ENCODE results near the gene FOXD4L6.
"Not testable (repeated sequence)": the region's sequence is repeated elsewhere in the genome, so short reads cannot be mapped to it uniquely, and the experiment has no call there.

FOXD4L6 gene
- total RNA-seq, result 0 reads per million in 4 donors

DNA sequence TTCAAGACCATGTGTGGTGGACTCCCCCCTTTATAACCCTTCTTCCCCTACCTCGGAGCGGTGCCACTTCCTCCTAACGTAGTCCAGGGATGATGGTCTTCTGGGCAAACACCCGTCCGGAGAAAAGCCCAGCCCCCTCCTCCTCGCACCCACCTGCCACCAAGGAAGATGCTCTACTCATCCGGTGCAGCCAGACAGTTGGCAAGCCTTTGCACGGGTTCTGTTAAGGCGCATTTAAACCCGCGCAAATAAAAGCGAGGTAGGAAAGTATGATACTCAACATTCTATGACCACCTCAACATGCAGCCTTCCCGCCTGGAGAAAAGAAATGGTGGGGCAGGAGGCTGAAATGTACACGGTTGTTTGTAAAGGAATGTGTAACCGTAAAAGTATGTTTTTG, at the start of gene FOXD4L6:
FOXD4L6 (minus strand) TSS at position 101 of the 400 bp plus-strand sequence. CDS start 298 bp downstream, outside the sequence.
- not testable (repeated sequence) for DNase-seq

DNA sequence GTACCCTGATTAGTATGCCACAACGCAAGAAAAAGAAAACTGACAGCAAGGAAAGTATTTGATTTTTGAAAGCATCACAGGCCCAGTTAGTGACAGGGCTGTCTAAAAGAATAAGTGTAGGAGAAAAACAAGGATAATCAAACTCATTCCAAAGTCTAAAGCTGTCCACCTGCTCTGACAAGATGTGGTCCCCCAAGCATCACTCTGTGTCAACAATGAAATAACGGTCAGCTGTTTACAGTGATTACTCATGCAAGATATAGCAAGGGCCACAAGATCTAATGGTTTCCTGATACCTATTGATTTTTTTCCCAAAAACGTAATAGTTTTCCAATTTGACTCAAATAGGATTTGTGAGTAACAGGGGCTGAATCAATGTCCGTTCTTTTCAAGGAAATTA, 46.5 kb upstream of the FOXD4L6 start:
- not testable (repeated sequence) for DNase-seq

DNA sequence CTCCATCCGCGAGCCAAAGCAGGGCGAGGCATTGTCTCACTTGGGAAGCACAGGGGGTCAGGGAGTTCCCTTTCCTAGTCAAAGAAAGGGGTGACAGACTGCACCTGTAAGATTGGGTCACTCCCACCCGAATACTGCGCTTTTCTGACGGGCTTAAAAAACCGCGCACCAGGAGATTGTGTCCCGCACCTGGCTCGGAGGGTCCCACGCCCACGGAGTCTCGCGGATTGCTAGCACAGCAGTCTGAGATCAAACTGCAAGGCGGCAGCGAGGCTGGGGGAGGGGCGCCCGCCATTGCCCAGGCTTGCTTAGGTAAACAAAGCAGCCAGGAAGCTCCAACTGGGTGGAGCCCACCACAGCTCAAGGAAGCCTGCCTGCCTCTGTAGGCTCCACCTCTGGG, 21.6 kb upstream of the FOXD4L6 start:
- not testable (repeated sequence) for DNase-seq

DNA sequence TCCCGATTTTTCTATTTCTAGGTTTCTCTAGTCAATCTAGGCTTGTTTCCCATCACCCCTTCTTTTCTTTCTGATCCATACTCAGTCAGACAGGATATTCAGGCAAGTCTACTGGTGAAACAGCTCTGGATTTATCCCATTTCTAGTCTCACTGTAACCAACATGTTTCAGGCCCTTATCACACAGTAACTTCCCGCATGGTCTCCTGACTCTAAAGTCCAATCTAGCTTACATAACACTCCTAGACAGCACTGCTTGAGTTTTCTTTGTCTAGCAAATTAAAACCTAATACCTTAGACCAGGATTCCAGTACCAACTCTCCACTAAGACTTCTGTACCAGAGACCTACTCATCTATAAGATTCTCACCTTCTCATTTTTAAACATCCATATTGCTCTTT, 13.4 kb upstream of the FOXD4L6 start:
- not testable (repeated sequence) for DNase-seq

DNA sequence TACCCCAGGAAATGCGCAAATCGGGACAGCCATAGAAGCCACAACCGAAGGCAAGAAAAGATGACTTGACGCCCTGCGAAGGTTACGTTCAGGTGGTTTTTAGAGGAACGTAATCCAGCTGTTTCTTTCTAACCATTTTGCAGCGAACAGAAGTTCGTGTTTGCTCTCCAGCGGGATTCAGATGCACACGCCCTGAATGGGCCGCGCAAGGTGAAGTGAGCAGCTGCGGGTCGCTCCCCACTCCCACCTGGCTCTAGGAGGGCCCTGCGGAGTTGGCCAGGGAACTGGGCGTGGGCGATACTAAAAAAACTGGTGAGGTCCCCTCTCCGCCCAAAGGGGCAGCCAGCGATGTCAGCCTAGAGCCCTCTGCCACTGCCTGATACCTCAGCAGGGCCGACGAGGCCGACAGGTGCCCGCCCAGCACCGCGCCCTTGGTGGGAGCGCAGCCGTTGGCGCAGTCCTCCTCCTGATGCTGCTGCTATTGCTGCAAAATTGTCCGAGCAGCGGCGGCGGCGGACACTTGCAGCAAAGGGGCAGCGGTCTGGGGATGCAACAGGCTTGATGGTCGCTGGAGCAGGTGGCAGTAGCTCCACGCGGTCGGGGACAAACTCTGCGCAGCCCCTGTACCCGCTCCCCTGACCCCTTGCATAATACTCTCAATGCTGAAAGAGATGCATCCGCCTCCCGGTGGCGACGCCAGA, 1.6 kb downstream of the FOXD4L6 start:
- DNase-seq, result not testable (repeated sequence)

DNA sequence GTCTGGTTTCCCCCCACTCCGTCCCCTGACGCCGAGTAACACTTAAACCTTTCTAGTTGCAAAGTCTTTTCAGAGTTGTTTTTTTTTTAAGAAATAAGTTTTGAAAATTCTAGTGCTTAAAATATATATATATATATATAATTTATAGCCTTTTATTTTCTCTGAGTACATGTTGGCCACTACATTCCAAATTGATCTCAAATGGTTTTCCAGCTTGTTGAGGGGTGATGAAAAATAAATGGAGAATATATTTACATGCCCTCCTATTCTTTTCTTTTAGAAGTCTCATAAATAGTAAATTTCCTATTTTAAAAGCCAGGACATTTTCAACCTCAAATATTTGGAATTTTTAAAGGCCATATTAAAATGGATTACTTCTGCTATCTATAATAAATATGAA, 2.5 kb downstream of the FOXD4L6 start:
- not testable (repeated sequence) for DNase-seq

DNA sequence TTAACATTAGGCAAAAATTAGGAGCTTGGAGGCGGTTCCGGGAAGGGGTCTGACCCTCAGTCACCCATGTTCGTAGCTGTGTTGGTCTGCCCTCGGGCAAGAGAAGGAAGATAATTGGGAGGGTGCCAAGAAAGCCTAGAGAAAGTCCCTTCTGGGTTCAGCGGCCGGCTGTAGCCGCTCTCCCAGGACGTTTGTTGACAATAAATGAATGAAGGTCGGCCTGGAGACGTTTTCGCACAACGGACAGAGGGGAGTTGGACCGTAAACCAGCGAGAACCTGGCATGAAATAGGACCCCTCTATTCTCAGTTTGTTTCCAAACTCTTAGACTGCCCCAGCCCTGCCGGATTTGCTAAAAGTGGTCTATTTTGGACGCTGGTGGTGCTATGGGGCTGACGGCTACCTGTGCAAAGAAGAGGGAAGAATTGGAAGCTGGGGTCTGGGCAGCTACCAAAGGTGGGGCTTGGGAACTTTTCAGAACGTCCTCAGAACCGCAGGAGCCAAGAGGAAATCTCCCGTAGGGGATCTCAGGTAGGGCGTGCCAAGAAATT, 3.3 kb downstream of the FOXD4L6 start:
- not testable (repeated sequence) for DNase-seq

DNA sequence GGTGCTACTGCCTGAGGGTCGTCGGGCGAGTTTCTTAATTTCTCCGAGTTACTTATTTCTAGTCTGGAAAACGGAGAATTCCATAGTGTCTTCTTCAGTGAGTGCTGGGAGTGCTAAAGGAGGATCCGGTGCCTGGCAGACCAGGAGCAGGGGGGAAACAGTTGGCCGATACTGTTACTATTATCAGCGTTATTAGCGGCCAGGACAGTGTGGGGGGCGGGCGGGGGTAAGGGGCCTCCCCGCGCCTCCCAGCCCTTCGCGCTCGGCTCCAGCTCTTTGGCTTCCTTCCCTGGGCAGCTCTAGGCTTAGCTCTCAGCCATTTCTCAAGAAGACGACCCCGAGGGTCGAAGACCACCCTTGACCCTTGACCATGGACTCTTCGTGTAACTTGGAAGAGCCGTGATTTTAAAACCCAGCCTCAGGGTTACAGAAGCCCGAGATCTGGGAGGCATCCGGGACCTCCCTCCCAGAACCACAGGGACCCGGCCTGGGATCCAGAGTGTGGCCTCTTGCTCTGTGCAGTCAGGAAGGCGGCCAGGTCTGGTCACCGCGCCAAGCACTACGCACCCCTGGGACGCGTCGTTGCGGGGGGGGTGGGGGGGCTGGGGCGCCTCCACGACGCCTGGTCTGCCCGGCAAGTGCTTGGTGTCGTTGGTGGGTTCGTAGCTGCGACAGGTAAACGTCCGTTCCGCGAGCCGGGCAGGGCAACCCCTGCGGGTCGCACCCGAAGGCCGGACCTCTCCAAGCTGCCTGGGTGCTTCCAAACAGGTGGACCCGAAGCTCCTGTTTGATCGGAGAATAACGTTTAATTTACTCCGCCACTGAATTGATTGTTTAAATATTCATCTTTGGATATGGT, 4.0 kb downstream of the FOXD4L6 start:
- not testable (repeated sequence) for DNase-seq

DNA sequence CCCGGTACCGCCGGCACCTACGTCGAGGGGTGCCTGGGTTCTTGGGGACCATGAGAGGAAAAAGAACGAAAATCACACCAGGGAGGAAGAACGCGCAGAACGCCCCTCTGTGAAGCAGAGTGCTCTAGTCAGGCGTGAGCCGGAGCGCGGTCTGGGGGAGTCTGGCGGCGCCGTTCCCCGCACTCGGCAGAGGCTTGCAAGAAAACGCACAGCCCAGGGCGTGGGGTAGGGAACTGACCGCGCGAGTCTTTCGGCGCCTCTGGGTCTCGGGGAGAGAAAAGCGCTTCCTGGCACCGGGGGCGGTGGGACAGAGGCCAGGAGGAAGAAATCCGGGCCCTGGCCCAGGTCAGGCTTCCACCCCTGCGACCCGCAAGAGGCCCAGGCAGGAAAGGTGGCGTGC, 4.7 kb downstream of the FOXD4L6 start:
- DNase-seq, result not testable (repeated sequence)

DNA sequence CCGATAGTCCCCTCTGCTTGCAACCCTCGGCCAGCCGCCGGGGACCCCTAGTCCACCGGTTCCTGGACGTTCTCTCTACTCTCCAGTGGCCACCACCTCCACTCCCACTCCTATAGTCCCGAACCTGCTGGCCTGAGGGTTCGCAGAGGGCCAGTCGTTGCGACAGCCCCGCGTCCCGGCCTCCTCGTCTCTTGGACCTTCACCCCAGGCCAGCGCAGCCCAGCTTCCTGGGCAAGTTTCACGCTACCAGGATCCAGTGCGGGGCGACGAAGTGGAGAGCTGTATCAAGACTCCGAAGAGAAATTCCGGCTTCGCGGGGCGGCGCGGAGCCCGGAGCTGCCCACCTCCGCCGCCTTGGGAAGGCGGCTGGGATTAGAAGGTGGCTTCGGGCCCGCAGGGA, 5.1 kb downstream of the FOXD4L6 start:
- not testable (repeated sequence) for DNase-seq

DNA sequence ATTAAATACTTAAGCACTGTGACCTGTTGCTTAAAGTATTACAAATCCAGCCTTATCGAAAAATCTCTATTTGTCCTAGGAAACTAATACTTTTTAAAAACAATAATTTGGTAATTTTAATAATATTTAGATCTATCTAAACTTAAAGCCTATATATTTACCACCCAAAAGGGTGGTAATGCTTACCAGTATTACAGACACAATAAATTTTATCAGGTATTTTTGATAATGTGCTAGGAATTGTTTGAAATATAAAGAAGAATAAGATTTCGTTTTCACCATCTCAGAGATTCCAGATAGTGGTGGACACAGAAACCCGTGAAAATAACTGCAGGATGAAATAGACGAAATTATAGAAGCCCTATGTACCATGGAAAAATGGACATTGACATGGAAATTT, 7.8 kb downstream of the FOXD4L6 start:
- DNase-seq, result not testable (repeated sequence)

DNA sequence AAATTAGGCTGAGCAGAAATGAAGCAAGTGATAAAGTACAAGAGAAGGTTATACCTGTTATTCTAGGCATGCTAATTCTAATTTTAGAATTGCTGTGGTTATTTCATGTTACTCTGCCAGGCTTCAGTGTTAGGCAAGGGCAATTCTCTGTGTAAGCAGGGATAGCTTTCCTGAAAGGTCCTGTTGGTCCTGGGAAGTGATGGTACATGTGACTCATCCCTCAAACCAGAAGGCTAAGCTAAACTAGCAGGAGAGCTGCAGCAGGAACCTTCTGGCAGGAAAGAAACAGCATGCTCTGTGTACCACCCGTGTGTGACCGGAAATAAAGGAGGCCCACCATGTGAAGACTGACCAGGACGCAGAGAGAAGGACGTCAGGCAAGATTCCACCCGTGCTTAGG, 8.8 kb downstream of the FOXD4L6 start:
- not testable (repeated sequence) for DNase-seq

DNA sequence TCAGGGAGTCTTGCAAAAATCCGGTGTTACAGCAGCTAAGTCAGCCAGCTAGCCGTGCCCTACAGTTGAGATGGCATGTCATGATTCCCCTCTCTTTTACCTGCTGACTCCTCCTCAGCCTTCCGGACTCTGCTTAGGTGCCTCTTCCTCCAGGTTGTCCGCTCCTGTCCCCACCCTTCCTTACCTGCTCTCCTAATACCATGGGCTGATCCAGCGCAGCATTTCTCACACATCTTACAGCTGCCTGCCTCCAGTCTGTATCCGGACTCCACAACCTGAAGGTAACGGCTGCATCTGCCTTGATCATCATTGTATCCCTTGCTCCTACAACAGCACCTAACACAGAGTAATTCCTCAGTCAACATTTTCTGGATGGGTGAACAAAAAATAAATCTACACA, 9.2 kb downstream of the FOXD4L6 start:
- DNase-seq, result not testable (repeated sequence)

DNA sequence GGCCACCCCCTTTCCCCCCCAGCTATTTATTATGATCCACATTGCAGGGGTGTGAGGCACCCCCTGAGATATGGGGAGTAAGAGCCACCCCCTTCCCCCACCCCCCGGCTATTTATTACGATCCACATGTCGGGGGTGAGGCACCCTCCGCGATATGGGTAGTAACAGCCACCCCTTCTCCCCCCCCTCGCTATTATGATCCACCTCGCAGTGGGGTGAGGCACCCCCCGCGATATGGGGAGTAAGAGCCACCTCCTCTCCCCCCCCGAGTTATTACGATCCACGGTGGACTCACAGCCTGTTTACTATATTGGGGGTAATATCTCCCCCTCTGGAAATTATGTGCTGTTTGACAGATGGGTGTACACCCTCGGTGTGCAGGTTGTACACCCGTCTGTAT, 15.1 kb downstream of the FOXD4L6 start:
- DNase-seq, result not testable (repeated sequence)

DNA sequence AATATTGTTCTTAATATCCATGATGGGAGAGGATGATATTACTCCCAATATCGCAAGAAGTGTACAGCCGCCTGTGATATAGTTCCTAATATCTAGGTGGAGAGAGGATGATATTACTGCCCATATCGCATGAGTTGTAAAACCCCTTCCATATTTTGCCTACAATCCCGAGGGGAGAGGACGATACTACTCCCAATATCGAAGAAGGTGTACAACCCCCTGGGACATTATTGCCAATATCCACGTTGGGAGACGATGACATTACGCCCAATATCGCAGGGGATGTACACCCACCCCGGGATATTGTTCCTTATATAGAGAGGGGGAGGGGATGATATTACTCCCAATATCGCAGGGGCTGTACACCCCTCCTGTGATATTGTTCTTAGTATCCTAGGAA, 17.1 kb downstream of the FOXD4L6 start:
- DNase-seq, result not testable (repeated sequence)

DNA sequence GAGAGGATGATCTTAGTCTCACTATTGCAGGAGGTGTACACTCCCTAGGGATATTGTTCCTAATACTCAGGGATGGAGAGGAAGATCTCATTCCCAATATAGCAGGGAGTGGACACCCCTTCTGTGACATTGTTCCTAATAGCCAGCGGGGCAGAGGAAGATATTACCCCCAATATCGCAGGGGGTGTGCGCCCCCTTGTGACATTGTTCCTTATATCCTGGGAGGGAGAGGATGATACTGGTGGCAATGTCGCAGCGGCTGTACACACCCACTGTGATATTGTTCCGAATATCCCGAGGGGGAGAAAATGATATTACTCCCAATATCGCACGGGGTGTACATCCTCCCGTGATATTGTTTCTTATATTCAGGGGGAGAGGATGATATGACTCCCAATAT, 17.6 kb downstream of the FOXD4L6 start:
- DNase-seq, result not testable (repeated sequence)

DNA sequence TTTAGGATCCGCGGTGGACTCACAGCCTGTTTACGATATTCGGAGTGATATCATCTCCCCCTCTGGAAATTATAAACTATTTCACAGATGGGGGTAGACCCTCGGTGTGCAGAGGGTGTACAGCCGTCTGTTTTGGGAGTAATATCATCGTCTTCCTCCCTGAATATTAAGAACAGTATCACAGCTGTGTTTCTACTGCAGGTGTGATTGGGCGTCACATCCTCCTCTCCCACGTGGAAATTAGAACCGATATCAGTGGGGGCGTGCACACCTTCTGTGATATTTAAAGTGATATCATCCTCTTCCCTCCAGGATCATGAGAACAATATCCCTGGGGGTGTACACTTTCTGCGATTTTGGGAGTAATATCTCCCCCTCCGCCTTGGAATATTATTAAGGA, 19.2 kb downstream of the FOXD4L6 start:
- not testable (repeated sequence) for DNase-seq

DNA sequence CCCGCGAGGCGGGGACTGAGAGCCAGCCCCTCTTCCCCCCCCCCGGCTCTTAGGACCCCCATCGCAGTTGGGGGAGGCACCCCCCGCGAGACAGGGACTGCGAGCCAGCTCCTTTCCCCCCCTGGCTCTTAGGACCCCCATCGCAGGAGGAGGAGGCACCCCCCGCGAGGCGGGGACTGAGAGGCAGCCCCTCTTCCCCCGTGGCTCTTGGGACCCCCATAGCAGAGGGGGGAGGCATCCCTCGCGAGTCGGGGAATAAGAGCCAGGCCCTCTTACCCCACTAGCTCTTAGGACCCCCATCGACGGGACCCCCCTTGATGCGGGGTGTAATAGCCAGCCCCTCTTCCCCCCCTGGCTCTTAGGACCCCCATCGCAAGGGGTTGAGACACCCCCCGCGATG, 19.7 kb downstream of the FOXD4L6 start:
- DNase-seq, result not testable (repeated sequence)

DNA sequence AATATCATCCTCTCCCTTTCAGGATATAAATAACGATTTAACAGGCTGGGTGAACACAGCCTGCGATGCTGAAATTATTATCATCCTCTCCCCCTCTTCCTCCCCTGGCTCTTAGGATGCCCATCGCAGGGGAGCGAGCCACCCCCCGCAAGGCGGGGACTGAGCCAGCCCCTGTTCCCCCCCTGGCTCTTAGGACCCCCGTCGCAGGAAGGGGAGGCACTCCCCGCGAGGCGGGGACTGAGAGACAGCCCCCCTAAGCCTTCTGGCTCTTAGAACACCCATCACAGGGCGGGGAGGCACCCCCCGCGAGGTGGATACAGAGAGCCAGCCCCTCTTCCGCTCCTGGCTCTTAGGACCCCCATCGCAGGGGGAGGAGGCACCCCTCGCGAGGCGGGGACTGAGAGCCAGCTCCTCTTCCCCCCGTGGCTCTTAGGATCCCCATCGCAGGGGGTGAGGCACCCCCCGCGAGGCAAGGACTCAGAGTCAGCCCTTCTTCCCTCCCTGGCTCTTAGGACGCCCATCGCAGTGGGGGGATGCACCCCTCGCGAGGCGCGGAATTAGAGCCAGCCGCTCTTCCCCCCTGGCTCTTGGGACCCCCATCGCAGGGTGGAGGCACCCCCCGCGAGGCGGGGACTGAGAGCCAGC, 21.9 kb downstream of the FOXD4L6 start:
- DNase-seq, result not testable (repeated sequence)

DNA sequence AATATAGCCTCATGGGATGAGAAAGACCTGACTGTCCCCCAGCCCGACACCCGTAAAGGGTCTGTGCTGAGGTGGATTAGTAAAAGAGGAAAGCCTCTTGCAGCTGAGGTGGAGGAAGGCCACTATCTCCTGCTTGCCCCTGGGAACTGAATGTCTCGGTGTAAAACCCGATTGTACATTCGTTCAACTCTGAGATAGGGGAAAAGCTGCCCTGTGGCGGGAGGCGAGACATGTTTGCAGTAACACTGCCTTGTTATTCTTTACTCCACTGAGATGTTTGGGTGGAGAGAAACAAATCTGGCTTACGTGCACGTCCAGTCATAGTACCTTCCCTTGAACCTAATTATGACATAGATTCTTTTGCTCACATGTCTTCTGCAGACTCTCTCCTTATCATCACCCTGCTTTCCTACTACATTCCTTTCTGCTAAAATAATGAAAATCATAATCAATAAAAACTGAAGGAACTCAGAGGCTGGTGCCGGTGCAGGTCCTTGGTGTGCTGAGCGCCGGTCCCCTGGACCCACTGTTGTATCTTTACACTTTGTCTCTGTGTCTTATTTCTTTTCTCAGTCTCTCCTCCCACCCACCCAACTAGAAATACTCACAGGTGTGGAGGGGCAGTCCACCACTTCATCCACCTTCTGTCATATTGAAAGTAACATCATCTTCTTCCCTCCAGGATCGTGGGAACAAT, 22.8 kb downstream of the FOXD4L6 start:
- DNase-seq, result not testable (repeated sequence)

DNA sequence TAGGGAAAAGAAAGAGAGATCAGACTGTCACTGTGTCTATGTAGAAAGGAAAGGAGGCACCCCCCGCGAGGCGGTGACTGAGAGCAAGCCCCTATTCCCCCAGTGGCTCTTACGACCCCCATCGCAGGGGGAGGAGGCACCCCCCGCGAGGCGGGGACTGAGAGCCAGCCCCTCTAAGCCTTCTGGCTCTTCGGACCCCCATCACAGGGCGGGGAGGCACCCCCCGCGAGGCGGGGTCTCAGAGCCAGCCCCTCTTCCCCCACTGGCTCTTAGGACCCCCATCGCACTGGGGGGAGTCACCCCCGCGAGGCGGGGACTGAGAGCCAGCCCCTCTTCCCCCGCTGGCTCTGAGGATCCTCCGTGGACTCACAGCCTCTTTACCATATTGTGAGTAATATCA, 23.9 kb downstream of the FOXD4L6 start:
- DNase-seq, result not testable (repeated sequence)

DNA sequence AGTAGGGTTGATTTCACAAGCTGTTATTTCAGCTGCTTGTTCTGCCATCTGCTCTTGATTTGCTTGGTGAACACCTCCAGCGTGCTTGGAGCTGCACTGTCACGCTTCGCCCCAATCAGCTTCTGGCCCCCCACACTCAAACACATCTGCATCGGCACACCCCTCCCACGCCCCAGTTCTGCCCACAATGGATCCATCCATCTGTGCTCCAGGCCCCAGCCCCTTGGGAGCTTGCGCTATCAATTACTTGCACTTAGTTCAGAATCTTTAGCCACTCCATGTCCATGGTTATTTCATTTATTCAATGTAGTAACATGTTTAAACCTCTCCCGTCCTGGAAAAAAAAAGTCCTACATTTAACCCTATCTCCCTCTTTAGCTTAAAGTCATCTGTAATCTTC, 28.0 kb downstream of the FOXD4L6 start:
- not testable (repeated sequence) for DNase-seq

Data from T-helper 1 cell (primary cell).